Coronary artery (tissue), 2 donors: ENCODE data around the gene SLC25A19.

ENCODE experiments used
- DNase-seq: peaks from one replicate; pipeline ENCODE4 v3.0.0-alpha.2; 2017; ENCODE audit warnings: low spot score
- H3K27ac ChIP-seq, 2 donors: fragments of 200-600 bp; sonication (generic); one replicate each; pipeline ENCODE4 v1.5.1; 2016 to 2019
- H3K4me3 ChIP-seq: fragments of 200-600 bp; sonication (generic); 2 replicates; pipeline ENCODE4 v1.5.1; 2016; ENCODE audit warnings: mild to moderate bottlenecking, moderate library complexity
- CTCF ChIP-seq: fragments of 200-600 bp; sonication (generic); IDR thresholded peaks from one replicate; pipeline ENCODE4 v1.5.1; 2019; ENCODE audit warnings: antibody characterized with exemption

SLC25A19 gene

GRCh38 chr17:75252039-75252816, 37.0 kb downstream of the SLC25A19 start:
- H3K27ac ChIP-seq: no peak overlapping the region
- TF ChIP-seq CTCF: no peak
- DNase-seq: no peak
- H3K4me3 ChIP-seq: no peak overlapping the region

GRCh38 chr17:75250009-75250471, 39.2 kb downstream of the SLC25A19 start:
- H3K4me3 ChIP-seq: peak overlapping the region; percentile 51
- peak overlapping the region; percentile 65 to 81 for H3K27ac ChIP-seq
- no peak for TF ChIP-seq CTCF
- peak; percentile 86 for DNase-seq

- Histone ChIP-seq H3K27ac (peak overlapping the region; percentile 65 to 81), H3K4me3 (peak overlapping the region; percentile 51)
- TF ChIP-seq CTCF: no peak
- DNase-seq: no peak
These were observed 39.7 kb downstream of the SLC25A19 start for GRCh38 chr17:75249564-75249963.

GRCh38 chr17:75246404-75246803, 42.8 kb downstream of the SLC25A19 start:
- Histone ChIP-seq H3K27ac (no peak overlapping the region), H3K4me3 (no peak overlapping the region)
- DNase-seq: no peak
- no peak for TF ChIP-seq CTCF

GRCh38 chr17:75245011-75245410, 44.2 kb downstream of the SLC25A19 start:
- TF ChIP-seq CTCF: no peak
- no peak for DNase-seq
- Histone ChIP-seq H3K27ac (no peak overlapping the region), H3K4me3 (no peak overlapping the region)

- DNase-seq: no peak
- H3K27ac ChIP-seq: no peak overlapping the region
- TF ChIP-seq CTCF: no peak
- H3K4me3 ChIP-seq: no peak overlapping the region
These were observed 44.9 kb downstream of the SLC25A19 start for GRCh38 chr17:75244133-75244866.
